GM21367 (cell line): ENCODE results near the gene GPRIN1.
A peak's percentile ranks its signal among the peaks of the same experiment; 100 is the strongest.

ENCODE experiments used
- ATAC-seq: cut with Tn5 transposase; IDR thresholded peaks from one replicate; pipeline ENCODE4 v1.9.1; 2021; ENCODE audit not compliant: unreplicated experiment

Gene GPRIN1

GRCh38 chr5:176625512-176625911 lies 15.6 kb upstream of the GPRIN1 start:
- no peak for ATAC-seq

- no peak for ATAC-seq
These were observed 15.0 kb upstream of the GPRIN1 start for GRCh38 chr5:176624938-176625337.

DNA sequence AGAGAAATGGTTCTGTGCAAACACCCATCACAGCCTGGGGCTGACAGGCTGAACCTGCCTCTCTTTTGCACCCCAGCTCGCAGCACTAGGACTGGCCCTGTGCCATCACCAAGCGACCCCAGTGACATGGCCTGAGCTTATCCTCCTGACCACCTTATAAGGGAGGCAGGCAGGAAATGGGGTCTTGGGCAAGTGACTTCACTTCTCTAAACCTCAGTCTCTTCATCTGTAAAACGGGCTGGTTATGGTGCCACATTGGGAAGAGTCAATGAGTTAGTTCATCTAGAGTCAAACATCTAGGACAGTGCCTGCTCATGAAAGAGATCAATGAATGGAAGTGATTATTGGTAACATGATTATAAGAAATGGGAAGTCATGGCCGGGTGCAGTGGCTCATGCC lies 14.2 kb upstream of the GPRIN1 start:
- ATAC-seq: no peak

GRCh38 chr5:176621661-176622079 lies 11.7 kb upstream of the GPRIN1 start:
- ATAC-seq: no peak

- ATAC-seq: no peak
These were observed 10.5 kb upstream of the GPRIN1 start for GRCh38 chr5:176620333-176620981.

- ATAC-seq: no peak
These were observed 9.8 kb upstream of the GPRIN1 start for GRCh38 chr5:176619569-176620332.

DNA sequence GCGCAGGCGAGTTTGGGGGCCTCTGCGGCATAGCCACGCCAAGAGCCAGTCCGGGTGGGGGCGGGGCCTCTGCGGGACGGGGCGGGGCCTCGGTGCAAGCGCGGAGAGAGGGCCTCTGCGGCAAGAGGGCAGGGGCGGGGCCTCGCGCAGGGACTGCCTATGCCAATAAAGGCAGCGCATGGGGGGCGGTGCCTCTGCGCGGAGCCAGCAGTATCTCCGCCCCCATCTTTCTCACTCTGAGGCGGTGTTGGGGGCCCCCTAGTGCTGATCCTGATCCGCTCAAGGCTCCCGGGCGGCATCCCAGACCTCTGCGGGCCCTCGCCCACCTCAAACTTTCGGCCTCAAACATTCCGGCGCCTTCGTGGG lies 9.2 kb upstream of the GPRIN1 start:
- peak; percentile 48 for ATAC-seq

DNA sequence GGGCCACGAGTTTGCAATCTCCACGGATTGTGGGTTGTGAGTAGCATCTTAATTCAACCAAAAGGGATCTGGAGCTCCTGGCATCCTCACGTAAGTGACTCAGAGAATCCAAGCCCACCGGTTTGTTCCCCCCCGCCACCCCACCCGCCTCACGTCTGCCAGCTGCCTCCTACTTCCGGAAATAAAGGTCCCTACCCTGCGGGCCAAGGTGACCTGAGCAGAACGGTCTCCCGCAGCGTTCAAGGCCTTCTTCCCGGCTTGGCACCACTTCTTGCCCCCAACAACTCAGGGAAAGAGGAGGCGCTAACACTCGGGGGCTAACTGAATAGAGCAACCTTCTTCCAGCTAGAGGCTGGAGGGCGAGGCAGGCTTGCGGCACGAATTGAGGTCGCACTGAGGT lies 8.8 kb upstream of the GPRIN1 start:
- ATAC-seq: no peak

DNA sequence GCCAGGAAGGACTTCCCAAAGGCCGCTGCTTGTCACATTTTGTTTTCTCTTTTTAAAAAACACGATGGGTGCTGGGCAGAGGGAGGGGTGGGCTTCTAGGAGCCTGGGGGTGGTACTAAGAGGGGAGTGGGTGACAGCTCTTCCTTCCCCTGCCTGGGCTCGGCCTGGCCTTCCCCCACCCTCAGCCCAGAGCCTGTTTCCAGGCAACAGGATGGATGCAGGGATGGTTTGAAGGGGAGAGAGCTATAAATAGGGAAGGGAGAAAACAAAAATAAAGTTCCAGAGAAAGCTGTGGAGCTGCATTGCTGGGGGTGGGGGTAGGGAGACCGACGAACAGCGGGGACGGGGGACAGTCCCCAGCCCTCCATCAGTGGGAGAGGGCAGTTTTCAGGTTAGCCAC lies 6.6 kb upstream of the GPRIN1 start:
- ATAC-seq: no peak

GRCh38 chr5:176614805-176615478 lies 5.0 kb upstream of the GPRIN1 start:
- no peak for ATAC-seq

DNA sequence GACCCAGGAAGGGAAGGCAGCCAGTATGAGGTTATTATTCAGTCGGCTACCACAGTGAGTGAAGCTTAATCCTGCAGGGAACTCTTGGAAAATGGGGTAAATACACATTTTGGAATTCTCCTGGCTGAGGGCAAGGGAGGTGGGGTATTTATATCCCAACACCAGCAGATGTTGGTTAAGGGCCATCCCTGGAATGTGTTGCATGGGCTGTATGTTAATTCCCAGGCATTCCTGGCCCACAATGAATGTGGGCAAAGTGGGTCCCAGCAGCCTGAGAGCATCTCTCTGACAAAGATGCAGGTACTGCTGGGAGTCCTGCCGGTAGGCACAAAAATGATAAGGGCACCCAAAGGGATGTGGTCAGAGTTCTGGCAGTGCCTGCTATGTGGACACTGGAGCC lies 2.9 kb upstream of the GPRIN1 start:
- ATAC-seq: no peak

GRCh38 chr5:176612008-176612407 lies 2.1 kb upstream of the GPRIN1 start:
- ATAC-seq: no peak

- ATAC-seq: no peak
These were observed 1.5 kb upstream of the GPRIN1 start for GRCh38 chr5:176611435-176611834.

DNA sequence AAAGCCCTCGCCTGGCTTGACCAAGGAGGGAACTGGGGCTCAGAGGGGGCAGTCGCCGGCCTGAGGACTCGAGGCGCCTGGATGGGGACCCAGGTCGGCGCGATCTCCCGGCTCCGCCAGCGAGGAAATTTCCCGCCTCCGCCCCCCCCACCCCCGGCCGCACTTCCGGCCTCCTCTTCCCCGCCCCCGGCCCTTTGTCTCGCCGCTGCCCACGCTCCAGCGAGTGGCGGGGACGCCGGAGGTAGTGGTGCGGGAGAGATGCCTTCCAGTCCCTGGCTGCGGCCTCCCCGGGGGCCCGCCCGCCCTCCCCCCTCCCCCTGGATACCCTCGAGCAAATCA lies 448 bp upstream of the GPRIN1 start:
- no peak for ATAC-seq

- ATAC-seq: peak; percentile 15
These were observed 826 bp downstream of the GPRIN1 start for GRCh38 chr5:176608937-176609723.

GRCh38 chr5:176608142-176608705 lies 1.7 kb downstream of the GPRIN1 start:
- no peak for ATAC-seq

GRCh38 chr5:176606875-176607274 lies 3.1 kb downstream of the GPRIN1 start:
- no peak for ATAC-seq

GRCh38 chr5:176606032-176606431 lies 3.9 kb downstream of the GPRIN1 start:
- no peak for ATAC-seq

DNA sequence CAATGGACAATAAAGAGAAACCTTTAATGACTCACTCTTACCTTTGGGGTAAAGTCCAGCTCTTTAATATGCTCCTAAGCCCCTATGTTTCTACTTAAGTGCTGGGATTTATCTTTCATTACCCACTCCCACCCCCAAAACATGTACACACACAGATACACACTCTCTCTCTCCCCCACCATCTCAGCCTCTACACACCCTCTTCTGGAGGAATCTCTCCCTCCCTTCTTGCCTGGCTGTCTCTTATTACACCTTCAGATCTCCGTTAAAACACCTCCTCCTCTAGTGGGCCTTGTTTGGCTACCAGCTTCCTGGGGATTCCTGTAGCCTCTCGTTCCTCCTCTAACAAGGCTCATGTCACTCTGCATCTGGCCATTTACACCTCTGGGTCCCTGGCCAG lies 6.9 kb downstream of the GPRIN1 start:
- no peak for ATAC-seq

DNA sequence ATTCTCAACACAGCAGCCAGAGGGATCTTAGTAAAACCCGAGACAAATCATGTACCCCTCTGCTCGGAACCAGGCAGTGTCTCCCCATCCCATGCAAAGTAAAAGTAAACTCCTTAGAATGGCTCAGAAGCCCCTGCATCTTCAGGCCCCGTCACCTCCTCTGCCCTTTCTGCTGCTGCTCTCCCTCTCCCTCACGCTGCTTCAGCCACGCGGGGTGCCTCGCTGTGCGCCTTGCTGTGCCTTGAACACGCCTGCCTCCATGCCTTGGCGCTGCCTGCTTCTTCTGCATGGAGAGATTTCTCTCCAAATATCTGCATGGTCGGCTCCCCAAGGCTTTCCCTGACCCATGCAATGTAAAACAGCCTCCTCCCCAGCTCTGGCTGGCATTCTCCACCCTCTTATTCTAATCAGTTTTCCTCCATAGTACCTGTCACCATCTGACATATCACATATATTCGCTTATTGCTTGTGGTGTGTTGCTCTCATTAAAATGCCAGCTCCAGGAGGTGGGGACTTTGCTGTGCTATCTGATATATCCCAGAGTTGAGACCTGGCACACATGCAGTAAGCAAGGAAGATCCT lies 8.0 kb downstream of the GPRIN1 start:
- ATAC-seq: no peak
